ENCODE data around the gene NMT2. TPM values are rescaled to one million over a fixed set of nuclear protein-coding genes. Genes with fewer than 3 reads are reported as not detected.

NMT2 gene
- total RNA-seq, 2 donors from 2014 or later, result 14.0 to 15.8 TPM

DNA sequence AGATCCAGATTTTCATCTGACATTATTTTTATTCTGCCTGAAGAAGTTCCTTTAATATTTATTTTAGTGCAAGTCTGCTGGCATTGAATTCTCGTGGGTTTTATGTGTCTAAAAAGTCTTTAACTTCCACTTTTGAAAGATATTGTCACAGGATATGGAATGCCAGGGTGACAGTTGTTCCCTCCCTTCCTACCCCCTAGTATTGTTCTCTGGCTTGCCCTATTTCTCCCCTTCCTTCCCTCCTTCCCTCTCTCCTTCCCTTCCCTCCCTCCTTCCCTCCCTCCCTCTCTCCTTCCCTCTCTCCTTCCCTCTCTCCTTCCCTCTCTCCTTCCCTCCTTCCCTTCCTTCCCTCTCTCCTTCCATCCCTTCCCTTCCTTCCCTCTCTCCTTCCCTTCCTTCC, 109.8 kb downstream of the NMT2 start:
- intact Hi-C loops (cut with DNase I), result no loop called here
- DNase-seq (no peak), ATAC-seq (no peak)

Other genes starting within 250 kb of the NMT2 start
- gene DCLRE1C, start 214.6 kb downstream of the NMT2 start, total RNA-seq, result 1 to 10 TPM; 3.9 to 5.4 TPM
- gene MEIG1, start 209.3 kb downstream of the NMT2 start, total RNA-seq, result not detected
- gene OLAH, start 124.8 kb downstream of the NMT2 start, total RNA-seq, result under 1 TPM; 0.35 to 0.42 TPM
- gene ACBD7, start 79.9 kb downstream of the NMT2 start, total RNA-seq, result under 1 TPM in 1 of 2 donors, not detected in 1; 0.21 TPM
- gene RPP38, start 71.3 kb downstream of the NMT2 start, total RNA-seq, result 1 to 10 TPM; 9.1 to 9.3 TPM
- 10 to 100 TPM; 14.8 to 16.1 TPM for gene FAM171A1, start 202.6 kb upstream of the NMT2 start, total RNA-seq

Measured in left cardiac atrium (tissue), 4 donors.